CD4-positive, alpha-beta T cell (primary cell): ENCODE measurements around the gene TMEM219. TPM values are rescaled to one million over a fixed set of nuclear protein-coding genes. Genes with fewer than 3 reads are reported as not detected.

Source experiments
- ATAC-seq: fragments of 200-7000 bp; cut with Tn5 transposase; one replicate; pipeline ENCODE4 v1.10.0; 2022; ENCODE audit warnings: mild to moderate bottlenecking; ENCODE audit not compliant: poor library complexity
- CTCF ChIA-PET: fragments of 350-600 bp; sonication (Branson Sonifier 250); formaldehyde crosslinking; loops from one replicate; lab custom pipeline; 2021; ENCODE audit warnings: antibody characterized with exemption, inconsistent platforms; lab: Charles Lee
- POLR2A ChIA-PET: fragments of 350-600 bp; sonication (Branson Sonifier 250); formaldehyde crosslinking; loops from one replicate; lab custom pipeline; 2021; ENCODE audit warnings: antibody characterized with exemption, inconsistent platforms; lab: Charles Lee
- DNase-seq, 14 experiments: peaks; one replicate each; pipeline ENCODE4 v3.0.0-alpha.2; 2013 to 2020; ENCODE audit warnings: mixed read lengths in 2 of 14
- H3K27ac ChIP-seq, 2 donors: one replicate each; pipeline versions ENCODE4 v1.5.1 to v1.7.0; 2013; ENCODE audit warnings: low read length in 2 of 2, low read depth in 1 of 2, mild to moderate bottlenecking in 1 of 2
- H3K27me3 ChIP-seq, 2 experiments: 1 replicate in 1 of 2; 2 replicates in 1 of 2; pipeline versions ENCODE4 v1.6.1 to v1.7.0; 2013; ENCODE audit warnings: low read length in 2 of 2, control low read depth in 1 of 2, mild to moderate bottlenecking in 1 of 2, moderate library complexity in 1 of 2; ENCODE audit not compliant: insufficient read depth in 2 of 2, control insufficient read depth in 1 of 2
- H3K36me3 ChIP-seq: one replicate; pipeline ENCODE4 v1.6.1; 2013; ENCODE audit warnings: low read length, control low read depth; ENCODE audit not compliant: insufficient read depth
- H3K4me1 ChIP-seq: one replicate; pipeline ENCODE4 v1.6.1; 2013; ENCODE audit warnings: low read length, control low read depth; ENCODE audit not compliant: insufficient read depth
- H3K4me3 ChIP-seq: one replicate; pipeline ENCODE4 v1.5.1; 2013; ENCODE audit warnings: mild to moderate bottlenecking, low read length, moderate library complexity
- H3K9me3 ChIP-seq, 2 experiments: 1 replicate in 1 of 2; 2 replicates in 1 of 2; pipeline versions ENCODE4 v1.6.1 to v1.7.0; 2013; ENCODE audit warnings: low read length in 2 of 2, mild to moderate bottlenecking in 2 of 2, control low read depth in 1 of 2, moderate library complexity in 1 of 2; ENCODE audit not compliant: control insufficient read depth in 1 of 2, insufficient read depth in 1 of 2
- H3K27ac Mint-ChIP-seq: one replicate; pipeline ENCODE4 v1.8.0; 2020; ENCODE audit warnings: mixed read lengths
- H3K27me3 Mint-ChIP-seq: one replicate; pipeline ENCODE4 v1.8.0; 2021; ENCODE audit warnings: mixed read lengths
- H3K36me3 Mint-ChIP-seq: one replicate; pipeline ENCODE4 v1.8.0; 2021; ENCODE audit warnings: low read depth, mixed read lengths
- H3K4me1 Mint-ChIP-seq: one replicate; pipeline ENCODE4 v1.8.0; 2021; ENCODE audit warnings: low read depth, mixed read lengths
- H3K4me3 Mint-ChIP-seq: one replicate; pipeline ENCODE4 v1.8.0; 2020; ENCODE audit warnings: mild to moderate bottlenecking, mixed read lengths
- H3K9me3 Mint-ChIP-seq: one replicate; pipeline ENCODE4 v1.8.0; 2020; ENCODE audit warnings: mixed read lengths
- CTCF ChIP-seq: fragments of 200-600 bp; IDR thresholded peaks from one replicate; pipeline ENCODE4 v1.8.0; 2022; ENCODE audit warnings: antibody characterized with exemption, mild to moderate bottlenecking
- intact Hi-C, 2 experiments: fragments of 100-400 bp; cut with DNase I in 1 of 2; cut with micrococcal nuclease in 1 of 2; formaldehyde crosslinking; loops; one replicate each; pipeline versions ENCODE4 v1.15.1 to v1.9.0; 2023 to 2025; cut with DNase I, micrococcal nuclease
- total RNA-seq, 174 experiments: library from RNA in 2 of 174; stranded (reverse) in 2 of 174; gene quantifications; one replicate each; pipeline ENCODE4 v1.2.3 and lab custom pipeline; 2021 to 2026

The TMEM219 gene
- total RNA-seq, 2 experiments from 2014 or later: 56.9 to 63.3 TPM

- intact Hi-C loops: no loop called here
- no peaks in the 10 kb centered on the region for H3K27me3 ChIP-seq
- no peak overlapping the region for H3K27ac ChIP-seq
- H3K4me3 Mint-ChIP-seq: no peak overlapping the region
- no peaks in the 10 kb centered on the region for H3K27me3 Mint-ChIP-seq
- H3K27ac Mint-ChIP-seq: no peak overlapping the region
- ChIA-PET CTCF (no interaction called here), POLR2A (no interaction called here)
- H3K36me3 ChIP-seq: peaks cover 87% of the 10 kb centered on the region
- no peaks in the 10 kb centered on the region for H3K9me3 Mint-ChIP-seq
- H3K4me1 ChIP-seq: no peaks in the 10 kb centered on the region
- no peak for ATAC-seq
- H3K9me3 ChIP-seq: no peaks in the 10 kb centered on the region
- H3K4me1 Mint-ChIP-seq: no peaks in the 10 kb centered on the region
- no peak overlapping the region for H3K4me3 ChIP-seq
- no peak for TF ChIP-seq CTCF
- DNase-seq: no peak
- peaks cover 80% of the 10 kb centered on the region for H3K36me3 Mint-ChIP-seq
Measured at GRCh38 chr16:29987371-29988085, 25.6 kb downstream of the TMEM219 start.

- intact Hi-C loops: no loop called here
- CTCF ChIA-PET: no interaction called here
- POLR2A ChIA-PET: interaction anchor here (0.9 kb wide), 1 partner anchor 15 kb away, joined by 4 read pairs; the partner anchor contains the start of gene TAOK2
- Mint-ChIP-seq H3K4me3 (no peak overlapping the region), H3K27me3 (no peaks in the 10 kb centered on the region), H3K9me3 (no peaks in the 10 kb centered on the region), H3K4me1 (no peaks in the 10 kb centered on the region), H3K36me3 (peaks cover 73% of the 10 kb centered on the region), H3K27ac (peak overlapping the region; percentile 17)
- Histone ChIP-seq H3K9me3 (no peaks in the 10 kb centered on the region), H3K36me3 (peaks cover 87% of the 10 kb centered on the region), H3K4me3 (no peak overlapping the region), H3K4me1 (no peaks in the 10 kb centered on the region), H3K27ac (no peak overlapping the region), H3K27me3 (no peaks in the 10 kb centered on the region)
- ATAC-seq (no peak), DNase-seq (no peak)
- TF ChIP-seq CTCF: no peak
Measured at GRCh38 chr16:29988346-29989075, 26.6 kb downstream of the TMEM219 start.

- intact Hi-C loops: no loop called here
- peaks cover 3% of the 10 kb centered on the region for H3K4me1 ChIP-seq
- no peaks in the 10 kb centered on the region for H3K9me3 ChIP-seq
- H3K27me3 ChIP-seq: no peaks in the 10 kb centered on the region
- no peak for TF ChIP-seq CTCF
- Mint-ChIP-seq H3K27me3 (no peaks in the 10 kb centered on the region), H3K4me1 (peaks cover 3% of the 10 kb centered on the region), H3K9me3 (no peaks in the 10 kb centered on the region), H3K4me3 (no peak overlapping the region), H3K27ac (no peak overlapping the region), H3K36me3 (peaks cover 73% of the 10 kb centered on the region)
- peaks cover 84% of the 10 kb centered on the region for H3K36me3 ChIP-seq
- ChIA-PET CTCF (no interaction called here), POLR2A (interaction anchor here (0.9 kb wide), 1 partner anchor 16 kb away, joined by 4 read pairs; the partner anchor contains the start of gene TAOK2)
- DNase-seq (no peak), ATAC-seq (no peak)
- H3K4me3 ChIP-seq: no peak overlapping the region
- no peak overlapping the region for H3K27ac ChIP-seq
Measured at GRCh38 chr16:29989111-29989858, 27.4 kb downstream of the TMEM219 start.
